HG03432 (cell line): ENCODE data around the gene SUN5.
"Not testable (repeated sequence)": the region's sequence is repeated elsewhere in the genome, so short reads cannot be mapped to it uniquely, and the experiment has no call there.

Experiments
- ATAC-seq: cut with Tn5 transposase; IDR thresholded peaks from one replicate; pipeline ENCODE4 v1.9.1; 2021; ENCODE audit warnings: mild to moderate bottlenecking, moderate library complexity; ENCODE audit not compliant: unreplicated experiment

Gene SUN5

DNA sequence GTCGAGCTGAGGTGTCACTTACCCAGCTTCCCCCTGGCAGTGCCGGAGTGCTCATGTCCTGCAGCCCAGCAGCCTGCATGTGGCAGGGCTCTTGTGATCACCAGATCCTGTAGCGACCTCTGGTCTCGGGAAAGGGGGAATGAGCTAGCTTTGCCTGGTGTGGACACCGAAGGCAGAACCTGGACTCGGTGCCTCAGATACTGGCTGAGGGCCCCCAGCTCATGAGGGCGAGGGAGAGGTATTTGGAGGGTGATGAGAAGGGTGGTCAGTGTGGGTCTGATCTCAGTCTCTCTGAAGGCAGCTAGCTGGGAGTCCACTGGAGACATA, 26.3 kb downstream of the SUN5 start:
- no peak for ATAC-seq

DNA sequence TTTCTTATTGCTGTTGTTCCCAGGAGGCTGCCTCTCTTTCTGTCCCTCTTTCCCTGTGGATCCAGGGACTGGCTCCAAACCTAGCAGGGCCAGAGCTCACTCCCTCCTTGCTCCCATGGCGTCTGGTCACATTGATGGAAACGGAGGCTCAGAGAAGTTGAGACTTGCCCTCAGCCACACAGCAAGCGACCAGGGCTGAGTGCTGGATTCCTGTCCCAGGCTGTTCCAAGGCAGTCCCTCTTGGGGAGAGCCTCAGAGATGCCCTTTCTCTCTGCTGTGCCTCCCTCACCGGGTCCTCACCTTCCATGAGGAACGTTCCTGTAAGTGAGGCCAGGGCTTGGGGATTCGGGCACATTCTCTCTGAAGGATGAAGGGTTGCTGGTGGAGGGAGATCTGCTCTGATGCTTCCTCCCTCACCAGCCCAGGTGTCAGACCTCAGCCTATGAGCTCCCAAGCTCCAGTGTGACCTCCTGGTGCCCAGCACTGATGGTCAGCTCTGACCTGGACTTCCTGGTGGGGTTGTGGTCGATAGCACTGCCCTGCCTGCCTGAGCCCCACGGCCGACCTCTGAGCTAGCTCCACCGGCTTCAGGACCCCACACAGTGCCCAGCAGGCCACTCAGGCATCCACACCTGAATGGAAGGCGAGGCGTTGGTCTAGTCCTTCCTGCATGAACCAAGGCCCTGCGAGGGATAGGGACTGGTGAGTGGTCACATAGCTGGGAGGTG, 26.8 kb downstream of the SUN5 start:
- ATAC-seq, result no peak

DNA sequence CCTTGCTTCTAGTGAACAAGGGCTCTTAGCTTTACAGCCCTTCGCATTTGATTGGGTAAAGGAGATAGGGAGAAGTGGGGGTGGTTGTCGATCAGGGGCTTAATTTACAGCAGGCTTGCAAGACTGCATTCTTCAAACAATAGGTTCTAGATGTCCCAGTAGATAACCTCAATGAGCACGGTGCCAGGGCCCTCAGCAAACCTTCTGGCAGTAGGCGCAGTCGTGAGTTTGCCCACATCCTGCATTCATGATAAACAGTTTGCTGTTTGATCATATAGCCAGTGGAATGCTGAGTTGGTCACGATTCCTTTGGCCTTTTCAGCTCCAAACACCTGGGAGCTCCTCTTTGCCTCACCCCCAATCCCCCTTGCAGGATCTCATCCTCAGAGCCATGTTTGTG, 27.5 kb downstream of the SUN5 start:
- ATAC-seq, result no peak

DNA sequence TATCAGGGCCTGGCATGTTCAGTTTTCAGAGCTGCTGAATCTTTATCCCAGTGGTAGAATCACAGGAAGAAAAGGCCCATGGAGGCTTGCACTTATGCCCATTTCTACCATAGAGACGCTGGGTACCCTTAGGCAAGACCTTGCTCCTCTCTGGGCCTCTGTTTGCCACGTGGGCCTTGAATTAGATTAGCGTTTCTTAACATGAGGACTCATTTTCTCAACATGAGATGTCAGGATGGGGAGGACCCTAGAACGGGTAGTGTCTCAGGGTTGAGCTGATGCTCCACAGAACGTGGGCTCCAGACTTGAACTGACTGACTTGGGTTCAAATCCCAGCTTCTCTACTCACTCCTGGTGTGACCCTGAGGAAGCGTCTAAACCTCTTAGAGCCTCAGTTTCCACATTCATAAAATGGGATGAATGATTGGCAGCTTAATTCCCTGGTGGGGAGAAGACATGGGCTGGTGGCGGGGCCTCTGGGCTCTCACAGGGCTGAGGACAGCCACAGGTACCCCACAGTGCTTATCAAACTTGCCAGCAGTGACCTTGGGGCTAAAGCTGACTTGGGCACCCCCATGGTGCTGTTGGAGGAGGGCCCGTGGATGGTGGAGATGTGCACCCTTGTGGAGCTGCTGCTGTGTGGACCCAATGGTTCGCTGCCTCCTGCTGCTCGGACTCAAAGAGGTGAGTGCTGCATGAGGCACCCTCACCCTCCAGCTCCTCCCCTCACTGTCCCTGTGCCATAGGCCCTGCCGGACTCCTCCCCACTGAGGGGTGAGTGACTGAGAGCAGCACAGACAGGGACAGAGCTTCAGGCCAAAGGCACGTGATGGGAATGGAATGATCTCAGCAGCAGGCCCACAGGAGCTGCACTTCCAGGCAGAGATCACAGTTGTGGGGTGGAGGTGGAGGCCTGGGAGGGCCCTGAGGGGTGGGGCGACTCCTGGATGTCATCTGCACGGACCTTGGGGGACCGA, 28.2 kb downstream of the SUN5 start:
- ATAC-seq, result no peak

DNA sequence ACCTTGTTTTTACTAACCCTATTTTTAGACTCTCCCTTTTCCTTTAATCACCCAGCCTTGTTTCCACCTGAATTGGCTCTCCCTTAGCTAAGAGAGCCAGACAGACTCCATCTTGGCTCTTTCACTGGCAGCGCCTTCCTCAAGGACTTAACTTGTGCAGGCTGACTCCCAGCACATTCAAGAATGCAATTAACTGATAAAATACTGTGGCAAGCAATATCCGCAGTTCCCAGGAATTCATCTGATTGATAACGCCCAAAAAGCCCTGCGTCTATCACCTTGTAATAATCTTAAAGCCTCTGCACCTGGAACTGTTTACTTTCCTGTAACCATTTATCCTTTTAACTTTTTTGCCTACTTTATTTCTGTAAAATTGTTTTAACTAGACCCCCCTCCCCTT, 29.1 kb downstream of the SUN5 start:
- not testable (repeated sequence) for ATAC-seq

DNA sequence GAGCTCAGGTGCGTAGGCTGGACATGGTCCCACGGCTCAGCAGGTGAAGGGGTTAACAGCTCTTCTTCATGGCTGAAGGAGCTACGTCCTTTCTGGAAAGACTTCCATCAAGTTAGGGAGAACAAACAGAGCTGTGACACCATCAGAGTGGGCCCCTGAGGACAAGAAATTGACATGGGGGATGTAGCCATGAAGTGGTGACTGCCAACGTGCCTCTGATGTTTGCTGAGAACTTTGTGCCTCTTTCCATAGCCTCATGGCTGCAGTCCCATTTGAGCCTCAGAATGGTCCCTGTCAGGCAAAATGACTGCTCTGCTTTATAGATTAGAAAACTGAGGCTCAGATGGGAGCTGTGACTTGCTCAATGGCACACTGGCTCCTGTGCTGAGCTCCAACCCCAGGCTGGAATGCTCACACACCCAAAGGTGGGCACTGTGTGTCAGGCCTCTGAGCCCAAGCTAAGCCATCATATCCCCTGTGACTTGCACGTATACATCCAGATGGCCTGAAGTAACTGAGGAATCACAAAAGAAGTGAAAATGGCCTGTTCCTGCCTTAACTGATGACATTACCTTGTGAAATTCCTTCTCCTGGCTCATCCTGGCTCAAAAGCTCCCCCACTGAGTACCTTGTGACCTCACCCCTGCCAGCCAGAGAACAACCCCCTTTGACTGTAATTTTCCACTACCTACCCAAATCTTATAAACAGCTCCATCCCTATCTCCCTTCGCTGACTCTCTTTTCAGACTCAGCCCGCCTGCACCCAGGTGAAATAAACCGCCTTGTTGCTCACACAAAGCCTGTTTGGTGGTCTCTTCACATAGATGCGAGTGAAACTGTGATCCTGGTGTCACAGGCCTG, 29.8 kb downstream of the SUN5 start:
- ATAC-seq, result not testable (repeated sequence)

DNA sequence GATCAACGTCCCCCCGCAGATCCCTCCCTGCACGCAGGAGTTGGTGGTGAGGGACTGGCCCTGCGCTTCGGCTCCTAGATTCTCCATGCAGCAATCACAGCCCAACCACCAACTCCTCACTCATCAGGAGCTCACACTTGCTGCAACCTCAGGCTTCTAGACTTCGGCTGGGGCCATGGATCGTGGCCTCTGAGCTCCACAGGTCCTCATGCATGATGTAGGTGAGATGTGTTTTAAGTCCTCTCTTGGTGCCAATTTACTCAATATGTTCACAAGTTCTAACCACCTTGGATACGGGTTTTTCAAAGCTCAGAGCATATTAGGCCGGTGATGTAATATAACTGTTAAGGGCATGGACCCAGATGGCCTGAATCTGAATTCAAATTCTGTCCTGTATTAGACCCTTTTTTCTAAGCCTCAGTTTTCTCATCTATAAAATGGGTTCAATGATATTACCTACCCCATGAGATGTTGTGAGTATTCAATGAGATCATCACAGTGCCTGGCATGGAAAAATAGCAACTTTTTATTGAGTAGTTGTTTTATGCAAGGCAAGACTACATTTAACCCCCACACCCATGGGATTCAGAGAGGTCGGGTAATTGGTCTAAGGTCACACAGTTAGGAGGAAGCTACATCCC, 31.0 kb downstream of the SUN5 start:
- ATAC-seq, result no peak

DNA sequence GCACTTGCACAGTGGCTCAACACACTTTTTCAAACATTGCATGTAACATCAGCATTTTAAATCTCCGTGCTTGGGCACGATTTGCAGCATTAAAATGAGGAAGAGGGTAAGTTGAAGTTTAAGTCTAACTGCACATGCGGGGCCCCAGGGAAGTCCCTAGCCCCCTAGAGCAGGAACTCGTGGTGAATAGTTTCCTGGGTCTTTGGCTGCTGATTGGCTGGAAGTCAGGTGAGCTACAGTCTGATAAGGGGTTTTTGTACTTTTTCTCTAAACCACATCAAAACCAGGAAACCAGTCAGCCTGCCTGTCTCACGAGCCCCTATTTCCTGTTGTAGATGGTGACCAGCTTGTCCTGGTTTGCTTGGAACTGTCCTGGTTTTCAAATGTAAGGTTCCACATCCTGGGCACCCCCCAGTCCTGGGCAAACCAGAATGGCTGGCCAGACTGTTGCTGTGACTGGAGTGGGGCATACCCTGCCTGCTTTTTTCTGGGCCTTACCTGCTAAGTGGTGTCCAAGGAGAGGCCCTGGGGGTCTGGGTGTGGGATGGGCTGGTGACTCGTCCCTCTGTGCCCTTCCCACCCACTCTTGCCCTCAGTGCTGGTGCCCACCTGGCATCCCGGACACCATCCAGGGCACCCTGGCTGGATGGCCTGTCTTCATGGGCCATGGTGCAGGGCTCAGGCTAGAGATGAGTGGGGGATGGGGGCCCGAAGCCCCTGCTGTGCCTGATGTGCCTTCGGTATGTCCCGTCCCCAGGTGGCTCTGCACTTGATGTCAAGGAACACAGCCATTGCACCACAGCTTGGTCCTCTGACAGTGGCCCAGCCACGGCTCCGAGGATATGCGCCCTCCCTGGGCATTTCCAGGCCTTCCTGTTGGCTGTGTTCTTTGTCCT, 31.8 kb downstream of the SUN5 start:
- ATAC-seq, result peak; percentile 90

DNA sequence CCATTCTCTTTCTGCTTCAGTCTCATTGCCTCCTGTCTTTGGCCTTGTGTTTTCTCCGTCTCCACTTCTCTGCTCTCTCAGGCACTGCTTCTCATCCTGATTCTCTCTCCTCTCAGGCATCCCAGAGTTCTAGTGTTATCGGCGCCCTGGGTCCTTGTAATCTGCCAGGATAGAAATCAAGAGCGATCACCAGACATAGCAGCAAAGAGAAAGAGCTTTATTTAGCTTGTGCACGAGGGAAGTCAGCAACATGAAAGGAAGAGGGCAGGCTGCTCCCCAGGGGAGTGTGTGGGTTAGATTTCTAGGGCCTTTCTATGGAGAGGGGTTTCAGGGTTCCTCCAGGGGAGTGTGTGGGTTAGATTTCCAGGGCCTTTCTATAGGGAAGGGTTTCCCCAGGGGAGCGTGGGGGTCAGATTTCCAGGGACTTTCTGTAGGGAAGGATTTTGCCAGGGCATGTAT, 32.5 kb downstream of the SUN5 start:
- ATAC-seq, result peak; percentile 25

DNA sequence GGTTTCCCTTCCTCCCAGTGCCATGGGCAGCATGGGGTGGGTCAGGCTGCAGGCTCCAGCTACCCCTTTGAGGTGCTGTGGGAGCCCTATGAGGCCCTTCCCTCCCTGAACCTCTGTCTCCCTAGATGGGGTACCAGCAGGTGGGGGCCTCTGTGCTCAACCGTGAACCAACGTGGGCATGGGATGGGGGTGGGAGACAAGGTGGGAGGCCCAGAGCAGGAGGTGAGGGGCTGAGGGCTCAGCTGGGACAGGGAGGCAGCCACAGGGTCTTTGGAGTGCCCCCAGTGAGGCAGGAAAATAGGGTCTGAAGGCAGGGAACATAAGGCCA, 33.3 kb downstream of the SUN5 start:
- no peak for ATAC-seq

DNA sequence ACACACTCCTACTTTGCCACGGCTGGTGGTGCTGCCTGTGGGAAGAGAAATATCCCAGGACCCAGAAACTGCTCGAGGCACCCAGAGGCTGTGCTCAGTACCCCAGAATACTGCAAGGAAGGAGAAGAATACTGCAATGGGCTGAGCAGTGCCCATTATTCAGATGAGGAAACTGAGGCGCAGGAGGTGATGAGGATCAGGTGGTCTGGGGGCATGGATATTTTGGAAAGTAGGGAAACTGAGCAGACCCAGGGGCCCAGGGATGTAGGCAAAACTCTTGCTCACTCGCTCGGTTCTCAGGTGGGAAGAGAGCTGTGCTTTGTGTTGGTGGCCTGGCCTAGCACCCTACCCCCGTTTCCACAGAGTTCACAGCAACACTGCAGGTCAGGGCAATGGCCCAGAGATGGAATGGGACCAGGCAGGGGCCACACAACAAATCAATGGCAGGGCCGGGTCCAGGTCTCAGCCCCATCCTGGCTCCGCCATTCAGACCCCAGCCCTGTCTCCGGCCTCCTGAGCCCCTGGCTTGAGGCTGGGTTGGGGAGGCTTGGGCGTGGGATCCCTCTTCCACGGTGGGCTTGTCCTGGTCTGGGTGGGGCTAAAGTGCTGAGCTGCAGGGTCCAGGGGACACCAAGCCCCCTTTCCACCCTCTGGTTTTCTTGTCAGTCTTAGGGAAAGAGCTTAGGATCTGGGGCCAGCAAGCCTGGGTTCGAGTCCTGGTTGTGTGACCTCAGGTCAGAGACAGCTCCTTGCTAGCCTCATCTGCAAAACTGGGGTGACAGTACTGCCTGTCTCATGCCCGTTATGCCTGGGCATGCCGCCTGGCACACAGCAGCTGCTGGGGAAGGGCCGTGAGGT, 33.9 kb downstream of the SUN5 start:
- ATAC-seq, result no peak

DNA sequence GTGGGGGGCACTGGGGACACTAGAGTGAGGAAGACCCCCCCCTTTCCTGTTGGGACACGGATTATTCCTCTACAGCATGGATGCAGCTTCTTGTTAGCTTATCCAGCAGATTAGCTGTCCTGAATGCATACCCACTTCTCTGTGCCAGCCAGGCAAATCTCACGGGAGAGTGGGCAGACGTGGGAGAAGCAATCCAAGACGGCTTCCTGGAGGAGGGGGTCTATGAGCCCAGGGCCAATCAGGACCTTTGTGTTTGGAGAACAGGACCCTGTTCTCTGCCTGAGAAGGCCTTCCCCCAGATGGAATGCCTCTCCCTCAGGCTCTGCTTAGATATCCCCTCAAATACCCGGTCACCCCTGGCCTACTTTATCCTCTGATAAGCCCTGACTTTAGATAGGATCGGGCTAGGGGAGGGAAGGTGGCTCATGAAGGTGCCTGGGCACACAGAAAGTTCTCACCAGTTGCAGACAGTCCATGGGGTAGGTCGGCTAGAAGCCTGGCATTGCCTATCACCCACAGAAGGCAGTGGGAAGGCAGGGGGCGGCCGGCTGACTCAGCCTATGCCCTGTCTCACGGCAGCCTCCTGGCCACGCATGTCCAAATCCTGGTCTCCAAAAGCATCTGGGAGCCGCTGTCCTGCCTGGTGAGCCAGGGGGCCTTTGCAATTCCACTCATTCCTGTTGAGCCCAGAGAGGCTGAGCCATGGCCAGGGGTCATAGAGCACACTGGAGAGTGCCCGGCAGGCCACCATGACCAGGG, 34.7 kb downstream of the SUN5 start:
- ATAC-seq, result no peak

DNA sequence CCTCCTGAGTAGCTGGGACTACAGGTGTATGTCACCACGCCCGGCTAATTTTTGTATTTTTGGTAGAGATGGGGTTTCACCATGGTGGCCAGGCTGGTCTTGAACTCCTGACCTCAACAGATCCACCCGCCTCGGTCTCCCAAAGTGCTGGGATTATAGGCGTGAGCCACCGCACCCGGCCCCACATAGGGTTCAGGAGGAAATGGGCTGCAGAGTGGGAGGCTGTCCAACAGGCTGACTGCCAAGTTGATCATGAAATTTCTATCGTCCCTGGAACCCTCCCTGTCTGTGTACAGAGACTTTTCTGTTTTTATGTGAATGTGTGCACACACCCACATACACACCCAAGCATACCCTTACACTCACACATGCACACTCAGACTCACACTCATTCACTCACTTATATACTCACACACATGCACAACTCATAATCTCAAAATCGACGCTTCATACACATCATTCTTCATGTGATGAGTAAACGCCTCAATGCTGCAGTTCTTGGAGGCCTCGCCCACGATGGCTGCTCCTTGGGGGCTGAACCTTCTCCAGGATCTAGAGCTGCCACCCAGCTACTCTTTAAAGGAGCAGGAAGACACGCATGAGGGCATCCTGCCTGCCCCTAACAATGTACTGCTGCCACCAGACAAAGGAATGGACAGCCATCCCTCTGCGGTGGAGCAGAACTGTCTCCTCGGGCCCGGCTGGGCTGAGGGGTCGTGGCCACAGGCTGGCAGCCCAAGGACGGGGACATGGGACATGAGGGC, 35.6 kb downstream of the SUN5 start:
- ATAC-seq, result no peak

DNA sequence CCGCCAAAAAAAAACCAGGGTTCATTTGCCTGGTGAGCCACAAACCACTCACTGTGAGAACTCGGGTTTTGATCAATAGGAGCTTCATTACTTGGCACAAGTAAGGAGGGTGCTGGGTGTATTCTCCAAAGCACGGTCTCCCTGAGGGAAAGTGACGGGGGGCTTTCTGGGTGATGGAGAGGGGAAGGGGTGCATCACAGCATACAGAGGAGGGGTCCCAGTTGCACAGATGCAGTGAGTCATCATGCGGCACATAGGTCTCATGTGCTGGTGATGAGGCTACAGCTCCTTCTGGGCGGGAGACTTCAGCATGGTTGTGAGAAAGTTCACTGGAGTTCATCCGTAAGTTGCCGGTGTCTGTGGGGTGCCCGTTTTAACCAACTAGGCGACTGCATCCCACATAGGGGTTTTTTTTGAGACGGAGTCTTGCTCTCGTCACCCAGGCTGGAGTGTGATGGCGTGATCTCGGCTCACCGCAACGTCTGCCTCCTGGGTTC, 36.2 kb downstream of the SUN5 start:
- ATAC-seq, result no peak

DNA sequence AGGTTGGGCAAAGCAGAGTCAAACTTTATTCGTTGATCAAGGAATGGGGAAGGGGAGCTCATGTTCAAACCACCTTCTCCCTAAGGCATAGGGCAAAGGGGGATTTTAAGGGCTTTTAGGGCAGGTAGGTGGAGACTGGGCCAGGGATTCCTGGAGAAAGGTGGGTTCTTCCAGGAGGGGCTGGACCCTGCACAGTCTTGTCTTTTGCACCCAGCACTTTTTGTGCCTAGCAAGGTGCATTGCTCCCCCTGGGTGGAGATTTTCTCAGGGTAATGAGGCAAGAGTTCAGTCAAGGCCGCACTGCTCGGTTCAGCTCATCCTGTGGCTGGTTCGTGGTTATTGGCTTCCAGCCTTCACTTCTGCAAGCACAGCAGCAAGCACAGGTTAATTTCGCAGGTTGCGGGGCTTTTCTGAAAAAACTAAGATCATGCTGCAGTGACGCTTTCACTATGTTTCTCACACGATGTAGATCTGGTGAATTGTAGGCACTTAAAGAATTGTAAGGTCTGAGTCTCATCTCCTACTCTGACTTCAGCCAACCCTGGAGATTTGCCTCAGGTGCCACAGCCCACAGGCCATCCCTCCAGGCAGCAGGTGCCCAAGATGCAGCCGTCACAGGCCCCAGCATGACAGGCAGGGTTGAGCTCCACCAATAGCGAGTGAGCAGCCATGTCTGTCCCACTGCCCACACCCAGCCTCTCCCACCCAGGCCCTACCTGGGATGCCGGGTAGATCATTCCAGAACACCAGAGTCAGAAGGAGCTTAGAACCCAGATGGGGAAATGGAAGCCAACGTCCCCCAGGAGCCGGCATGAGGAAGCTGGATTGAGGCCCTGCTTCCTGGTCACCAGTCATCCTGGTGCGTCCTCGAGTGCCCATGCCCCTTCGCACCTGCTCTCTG, 37.1 kb downstream of the SUN5 start:
- no peak for ATAC-seq

DNA sequence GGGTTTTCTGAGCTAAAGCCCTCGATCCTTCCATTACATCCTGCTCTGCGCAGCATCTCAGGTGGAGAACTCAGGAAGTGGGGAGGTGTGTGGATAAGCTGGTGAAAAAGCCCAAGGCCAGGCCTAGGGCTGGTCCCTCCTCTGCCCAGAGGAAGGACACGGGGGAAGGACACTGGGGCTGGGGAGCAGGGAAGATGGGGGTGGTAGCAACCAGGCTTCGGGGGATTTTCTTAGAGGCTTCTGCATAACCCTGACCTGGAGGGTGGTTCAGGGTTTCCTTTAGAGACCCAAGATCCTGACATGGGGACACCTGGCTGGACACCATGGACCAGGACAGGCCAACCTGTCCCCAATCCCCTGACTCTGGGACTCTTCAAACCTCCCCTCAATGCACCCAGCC, 37.9 kb downstream of the SUN5 start:
- no peak for ATAC-seq
